Inflammatory macrophage treated with lipopolysaccharide for 4 hours (primary cell): ENCODE measurements around the gene DOCK8.
A peak's percentile ranks its signal among the peaks of the same experiment; 100 is the strongest.

Experiments
- DNase-seq: peaks from one replicate; pipeline ENCODE4 v3.0.0-alpha.2; 2020

The DOCK8 gene

GRCh38 chr9:316382-316965 lies 101.8 kb downstream of the DOCK8 start:
- no peak for DNase-seq

- DNase-seq: no peak
Measured at GRCh38 chr9:318646-319045, 104.0 kb downstream of the DOCK8 start.

GRCh38 chr9:324971-325370 lies 110.3 kb downstream of the DOCK8 start:
- DNase-seq: no peak

- DNase-seq: no peak
Measured at GRCh38 chr9:326667-327066, 112.0 kb downstream of the DOCK8 start.

DNA sequence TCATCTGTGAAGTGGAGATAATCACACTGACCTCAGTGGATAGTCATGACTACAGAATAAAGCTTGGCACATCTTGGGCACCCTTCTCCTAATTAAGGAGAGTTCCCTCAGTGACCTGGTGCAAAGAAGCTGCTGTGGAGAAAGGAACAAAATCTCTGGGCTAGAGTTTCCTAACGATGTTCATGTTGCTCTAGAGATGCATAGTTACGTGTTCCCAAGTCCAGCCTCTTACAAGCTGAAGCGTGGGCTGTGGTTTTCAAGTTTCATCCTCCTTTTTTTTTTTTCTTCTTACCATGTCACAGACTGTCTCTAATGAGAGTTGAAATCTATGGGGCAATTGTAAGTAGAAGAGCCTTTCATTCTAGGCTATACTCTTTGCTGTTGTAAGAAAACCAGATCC lies 113.8 kb downstream of the DOCK8 start:
- no peak for DNase-seq

DNA sequence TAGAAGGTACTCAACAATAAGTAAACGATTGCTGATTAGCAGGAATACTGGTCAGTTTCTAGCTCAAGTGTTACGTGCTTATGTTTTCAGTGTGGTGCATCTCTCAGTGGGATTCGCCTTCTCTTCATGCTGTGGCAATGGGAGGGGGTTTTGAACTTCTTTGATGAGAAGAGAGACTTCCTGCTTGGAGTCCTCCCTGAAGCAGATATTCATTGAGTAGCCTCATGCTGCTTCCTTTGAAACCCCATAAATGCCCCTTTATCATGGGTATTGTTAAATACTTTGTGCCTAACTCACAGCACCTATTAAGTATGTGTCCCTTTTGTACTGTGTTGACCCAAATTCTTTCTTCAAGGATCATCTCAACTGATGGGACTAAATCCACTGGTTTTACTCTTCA lies 116.5 kb downstream of the DOCK8 start:
- DNase-seq: no peak

DNA sequence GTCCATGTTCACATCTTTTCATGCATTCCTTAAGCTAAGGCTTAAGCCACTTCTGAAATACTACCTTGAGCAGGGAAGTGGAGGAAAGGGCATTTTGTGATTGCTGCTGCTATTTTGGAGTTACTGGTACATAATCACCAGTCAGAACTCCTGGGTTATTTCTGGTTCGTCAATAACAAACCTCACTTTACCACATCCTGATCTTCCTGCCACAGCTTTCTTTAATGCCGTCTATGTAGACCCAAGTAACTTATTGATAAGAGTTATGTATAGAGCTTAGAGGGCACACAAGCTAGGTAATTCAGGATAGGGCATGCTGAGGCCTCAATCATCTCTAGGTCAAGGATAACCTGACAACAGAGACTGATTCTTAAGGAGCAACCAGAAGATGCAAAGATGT lies 120.7 kb downstream of the DOCK8 start:
- DNase-seq: no peak

- DNase-seq: no peak
Measured at GRCh38 chr9:336039-336438, 121.4 kb downstream of the DOCK8 start.

GRCh38 chr9:338602-339001 lies 123.9 kb downstream of the DOCK8 start:
- no peak for DNase-seq

DNA sequence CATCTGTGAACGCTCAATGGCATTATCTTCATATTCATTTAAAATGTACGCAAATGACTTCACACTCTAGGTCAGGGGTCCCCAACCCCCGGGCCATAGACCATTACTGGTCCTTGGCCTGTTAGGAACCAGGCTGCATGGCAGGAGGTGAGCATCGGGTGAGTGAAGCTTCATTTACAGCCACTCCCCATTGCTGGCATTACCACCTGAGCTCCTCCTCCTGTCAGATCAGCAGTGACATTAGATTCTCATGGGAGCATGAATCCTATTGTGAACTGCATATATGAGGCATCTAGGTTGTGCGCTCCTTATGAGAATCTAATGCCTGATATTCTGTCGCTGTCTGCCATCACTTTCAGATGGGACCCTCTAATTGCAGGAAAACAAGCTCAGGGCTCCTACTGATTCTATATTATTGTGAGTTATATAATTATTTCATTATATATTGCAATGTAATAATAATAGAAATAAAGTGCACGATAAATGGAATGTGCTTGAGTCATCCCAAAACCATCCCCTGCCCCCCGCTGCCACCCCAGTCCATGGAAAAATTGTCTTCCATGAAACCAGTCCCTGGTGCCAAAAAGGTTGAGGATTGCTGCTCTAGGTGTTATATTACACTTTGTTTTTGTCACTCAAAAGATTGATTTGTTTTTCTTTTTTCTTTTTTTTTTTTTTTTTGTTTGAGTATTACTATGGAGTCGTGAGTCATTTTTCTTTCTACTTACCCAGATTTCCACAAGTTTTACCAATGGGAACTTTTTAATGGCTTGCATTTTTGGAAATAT lies 127.2 kb downstream of the DOCK8 start:
- DNase-seq: no peak

GRCh38 chr9:343773-344172 lies 129.1 kb downstream of the DOCK8 start:
- DNase-seq: no peak

DNA sequence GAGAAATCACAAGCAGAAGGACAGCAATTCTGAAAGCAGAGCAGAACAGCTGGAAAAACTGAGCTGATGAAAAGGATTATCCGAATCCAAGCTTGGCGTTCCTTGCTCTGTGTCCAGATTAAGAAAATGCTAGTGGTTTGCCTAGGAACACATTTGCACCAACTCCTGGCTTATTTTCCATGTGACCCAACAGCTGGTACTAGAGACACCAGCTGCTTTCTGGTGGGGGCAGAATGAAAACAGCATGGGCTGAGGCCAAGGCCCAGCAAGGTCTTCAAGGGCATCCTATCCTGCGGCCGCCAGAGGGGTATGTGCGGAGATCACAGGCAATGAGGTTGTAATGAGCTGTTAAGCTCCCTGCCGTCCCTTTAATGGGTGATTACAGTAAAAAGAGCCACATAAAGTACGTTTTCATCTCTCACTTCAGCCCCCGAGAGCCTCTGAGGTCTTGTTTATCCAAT lies 131.5 kb downstream of the DOCK8 start:
- DNase-seq: no peak

DNA sequence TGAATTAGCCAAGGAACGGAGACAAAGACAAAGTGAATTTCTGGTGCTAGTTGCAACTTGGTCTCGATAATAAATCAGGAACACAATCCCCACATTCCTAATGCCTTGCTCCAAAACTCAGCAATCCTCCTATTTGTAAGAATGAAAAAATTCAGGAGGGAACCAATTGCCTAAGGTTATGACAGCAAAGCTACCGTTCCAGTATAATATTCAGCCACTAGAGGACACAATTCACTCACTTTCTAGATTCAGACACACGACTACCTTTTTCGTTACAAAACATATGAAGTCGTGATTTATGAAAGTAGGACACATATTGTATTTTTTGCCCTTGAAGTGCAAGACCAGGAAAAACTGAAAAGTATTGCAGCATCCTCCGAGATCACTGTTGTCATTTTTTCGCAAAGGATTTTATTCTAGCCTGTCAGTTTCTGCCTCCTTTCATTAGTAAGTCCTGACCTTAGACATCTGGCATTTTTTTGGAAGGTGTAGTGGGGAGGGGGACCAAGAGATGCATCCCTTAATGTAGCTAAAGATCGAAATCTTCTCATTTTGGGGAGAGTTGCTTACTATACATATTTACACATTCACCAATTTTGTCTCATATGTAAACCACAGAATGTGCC lies 133.1 kb downstream of the DOCK8 start:
- no peak for DNase-seq

DNA sequence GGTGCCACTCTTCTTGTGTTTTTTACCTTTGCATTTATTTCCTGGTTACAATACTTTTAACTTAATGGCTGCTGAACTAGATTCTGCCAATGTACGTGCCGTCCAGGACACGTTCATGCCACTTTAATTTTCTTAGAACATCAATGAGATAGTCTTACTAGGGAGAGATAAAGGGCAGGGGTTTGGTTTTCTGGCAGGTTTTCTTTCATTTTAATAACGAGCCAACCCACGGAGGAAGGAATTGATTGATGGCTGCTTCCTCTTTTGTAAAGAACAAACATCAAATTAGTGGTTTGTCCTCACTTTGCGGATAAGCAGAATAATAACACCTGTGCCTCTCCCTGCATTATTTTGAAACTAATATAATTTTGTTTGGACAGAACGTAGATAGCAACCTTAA lies 135.7 kb downstream of the DOCK8 start:
- no peak for DNase-seq

DNA sequence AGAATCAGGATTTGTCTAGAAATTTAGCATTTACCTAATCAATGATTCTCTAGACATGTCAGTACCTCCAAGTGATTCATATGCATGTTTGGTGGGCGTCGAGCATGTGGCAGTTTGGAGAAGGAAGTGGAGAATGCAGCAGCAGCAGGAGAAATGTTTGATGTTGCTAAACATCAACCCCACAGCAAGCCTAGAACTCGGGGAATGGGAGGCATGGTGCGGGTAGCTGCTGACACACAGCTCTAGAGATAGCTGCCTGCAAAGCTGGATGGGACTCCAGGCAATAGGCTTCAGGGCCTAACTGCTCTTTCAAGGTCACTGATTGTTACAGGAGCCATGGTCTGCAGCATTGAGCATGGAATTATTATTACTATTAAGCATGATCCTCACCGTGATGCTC lies 137.3 kb downstream of the DOCK8 start:
- peak; percentile 23 for DNase-seq

- DNase-seq: no peak
Measured at GRCh38 chr9:353077-353476, 138.4 kb downstream of the DOCK8 start.

DNA sequence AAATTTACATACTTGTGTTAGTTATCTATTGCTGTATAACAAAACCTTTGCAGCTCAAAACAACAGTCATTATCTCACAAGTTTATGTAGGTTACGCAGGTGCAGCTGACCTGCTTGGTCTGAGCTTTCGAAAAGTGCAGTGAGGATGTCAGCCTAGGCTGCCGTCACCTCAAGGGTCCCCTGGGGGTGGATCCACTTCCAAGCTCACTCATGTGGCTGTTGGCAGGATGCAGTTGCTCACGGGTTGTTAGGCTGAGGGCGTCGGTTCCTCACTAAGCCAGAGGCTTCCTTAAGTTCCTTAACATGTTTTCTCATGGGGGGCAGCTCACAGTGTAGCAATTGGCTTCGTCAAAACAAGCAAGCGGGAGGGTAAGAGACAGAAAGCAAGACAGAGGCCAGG lies 139.8 kb downstream of the DOCK8 start:
- DNase-seq: peak; percentile 2

- DNase-seq: peak; percentile 10
Measured at GRCh38 chr9:357560-357959, 142.9 kb downstream of the DOCK8 start.

GRCh38 chr9:362561-363273 lies 148.1 kb downstream of the DOCK8 start:
- DNase-seq: no peak

- DNase-seq: no peak
Measured at GRCh38 chr9:363274-363612, 148.6 kb downstream of the DOCK8 start.

GRCh38 chr9:365436-365835 lies 150.8 kb downstream of the DOCK8 start:
- DNase-seq: no peak

DNA sequence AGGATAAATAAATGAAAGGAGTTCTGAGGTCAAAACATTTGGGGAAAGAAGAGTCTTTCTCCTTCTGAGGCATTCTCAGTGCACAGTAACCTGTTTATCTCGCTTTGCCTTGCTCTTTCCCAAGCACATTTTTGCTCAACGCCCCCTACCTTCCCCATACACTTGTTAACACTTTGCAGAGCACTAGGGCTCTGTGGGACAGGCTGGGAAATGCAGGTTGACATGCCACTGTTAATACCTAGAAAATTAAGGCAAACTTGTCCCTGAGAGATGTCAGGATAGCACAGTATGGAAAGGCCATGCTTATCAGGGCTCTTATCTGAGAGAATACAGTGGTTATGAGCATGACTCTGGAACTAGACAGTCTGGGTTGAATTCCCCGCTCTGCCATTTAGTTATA lies 152.0 kb downstream of the DOCK8 start:
- no peak for DNase-seq

- no peak for DNase-seq
Measured at GRCh38 chr9:370086-370485, 155.4 kb downstream of the DOCK8 start.

DNA sequence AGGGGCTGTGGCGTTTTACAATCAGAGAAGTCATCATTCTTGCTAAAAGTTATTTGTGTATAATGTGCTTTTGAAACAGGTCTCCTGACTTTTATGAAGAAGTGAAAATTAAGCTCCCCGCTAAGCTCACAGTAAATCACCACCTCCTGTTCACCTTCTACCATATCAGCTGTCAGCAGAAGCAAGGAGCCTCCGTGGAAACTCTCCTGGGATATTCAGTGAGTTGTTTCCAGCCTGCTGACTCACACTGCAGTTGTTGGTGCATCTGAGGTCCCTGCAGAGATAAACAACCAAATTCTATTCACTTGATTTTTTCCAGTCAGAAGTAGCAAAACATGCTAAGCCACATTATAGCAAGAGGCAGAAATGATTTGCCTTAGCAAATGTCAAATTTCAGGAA lies 156.7 kb downstream of the DOCK8 start:
- no peak for DNase-seq
